Measurements from ENCODE around the gene VIL1.

VIL1 gene

GRCh38 chr2:218432676-218433365 lies 13.9 kb downstream of the VIL1 start:
- no peak for DNase-seq (ENCODE audit: low read depth)
- TF ChIP-seq CTCF (conservative IDR thresholded peaks at IDR 0.05; ENCODE audit: low read length) = no peak

DNA sequence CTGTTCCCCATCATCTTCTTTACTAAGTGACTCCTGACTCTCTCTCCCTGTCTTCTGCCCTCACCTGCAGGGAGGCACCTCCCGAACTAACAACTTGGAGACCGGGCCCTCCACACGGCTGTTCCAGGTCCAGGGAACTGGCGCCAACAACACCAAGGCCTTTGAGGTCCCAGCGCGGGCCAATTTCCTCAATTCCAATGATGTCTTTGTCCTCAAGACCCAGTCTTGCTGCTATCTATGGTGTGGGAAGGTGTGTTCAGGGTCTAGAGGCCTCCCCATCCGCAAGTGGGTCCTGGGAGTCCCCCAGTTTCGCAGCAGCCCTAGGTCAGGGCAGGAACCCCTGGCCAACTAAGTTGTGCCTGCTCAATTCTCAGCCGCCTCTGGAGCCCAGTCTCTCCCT lies 15.5 kb downstream of the VIL1 start:
- no peak overlapping the region for H3K4me3 ChIP-seq (ENCODE audit: low read length)
- TF ChIP-seq CTCF (conservative IDR thresholded peaks at IDR 0.05; ENCODE audit: low read length) = no peak
- DNase-seq (ENCODE audit: low read depth) = no peak

More at GRCh38 chr2:218432676-218433365, 13.9 kb downstream of the VIL1 start:
- no peak overlapping the region for H3K4me3 ChIP-seq (ENCODE audit: low read length)

DNA sequence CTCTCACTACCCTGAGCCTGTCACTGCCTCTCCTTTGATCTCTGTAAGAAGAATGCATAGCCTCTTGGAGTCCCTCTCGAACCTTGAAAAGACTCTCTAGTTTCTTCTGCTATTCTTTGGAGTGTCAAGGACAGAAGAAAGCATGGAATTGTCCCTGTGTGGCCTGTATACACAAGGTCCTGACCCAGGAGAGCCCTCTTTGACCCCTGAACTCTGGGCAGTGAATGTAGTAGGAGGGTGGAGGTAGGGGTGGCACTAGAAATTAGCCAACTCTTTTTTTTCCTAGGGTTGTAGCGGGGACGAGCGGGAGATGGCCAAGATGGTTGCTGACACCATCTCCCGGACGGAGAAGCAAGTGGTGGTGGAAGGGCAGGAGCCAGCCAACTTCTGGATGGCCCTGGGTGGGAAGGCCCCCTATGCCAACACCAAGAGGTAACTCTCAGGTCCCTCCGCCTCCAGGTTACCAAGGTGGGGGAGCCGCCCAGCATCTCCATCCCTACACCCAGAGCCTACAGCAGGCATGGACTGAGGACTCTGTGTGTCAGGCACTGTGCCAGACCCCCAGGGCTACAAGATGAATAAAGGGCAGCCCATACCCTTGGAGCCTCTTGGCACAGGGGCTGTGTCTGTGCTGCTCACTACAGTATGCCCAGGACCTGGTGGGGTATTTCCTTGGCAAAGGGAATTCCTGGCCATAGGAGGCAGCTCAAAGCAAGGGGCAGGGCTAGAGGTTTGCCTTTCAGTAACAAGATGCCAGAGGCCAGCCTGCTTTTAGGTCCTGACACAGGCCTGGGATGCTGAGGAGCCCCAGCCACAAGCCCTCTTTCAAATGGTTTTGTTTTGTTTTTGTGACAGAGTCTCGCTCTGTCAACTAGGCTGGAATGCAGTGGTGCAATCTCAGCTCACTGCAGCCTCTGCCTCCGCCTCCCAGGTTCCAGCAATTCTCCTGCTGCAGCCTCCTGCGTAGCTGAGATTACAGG lies 16.4 kb downstream of the VIL1 start:
- peak; percentile 4 for DNase-seq (ENCODE audit: low read depth)
- no peak for TF ChIP-seq CTCF (conservative IDR thresholded peaks at IDR 0.05; ENCODE audit: low read length)
- H3K4me3 ChIP-seq (ENCODE audit: low read length) = no peak overlapping the region

DNA sequence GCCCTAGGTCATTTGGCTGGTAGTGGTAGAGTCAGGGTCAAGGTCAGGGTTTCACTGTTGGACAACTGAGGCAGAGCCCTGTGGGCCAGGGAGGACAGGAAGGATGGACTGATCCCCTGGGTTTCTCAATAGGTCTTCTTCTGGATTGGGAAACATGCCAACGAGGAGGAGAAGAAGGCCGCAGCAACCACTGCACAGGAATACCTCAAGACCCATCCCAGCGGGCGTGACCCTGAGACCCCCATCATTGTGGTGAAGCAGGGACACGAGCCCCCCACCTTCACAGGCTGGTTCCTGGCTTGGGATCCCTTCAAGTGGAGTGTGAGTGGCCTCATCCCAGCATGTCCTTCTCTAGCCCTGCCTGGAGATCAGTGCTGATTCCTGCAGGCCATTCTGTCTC lies 18.1 kb downstream of the VIL1 start:
- no peak for DNase-seq (ENCODE audit: low read depth)
- no peak overlapping the region for H3K4me3 ChIP-seq (ENCODE audit: low read length)
- TF ChIP-seq CTCF (conservative IDR thresholded peaks at IDR 0.05; ENCODE audit: low read length) = no peak

DNA sequence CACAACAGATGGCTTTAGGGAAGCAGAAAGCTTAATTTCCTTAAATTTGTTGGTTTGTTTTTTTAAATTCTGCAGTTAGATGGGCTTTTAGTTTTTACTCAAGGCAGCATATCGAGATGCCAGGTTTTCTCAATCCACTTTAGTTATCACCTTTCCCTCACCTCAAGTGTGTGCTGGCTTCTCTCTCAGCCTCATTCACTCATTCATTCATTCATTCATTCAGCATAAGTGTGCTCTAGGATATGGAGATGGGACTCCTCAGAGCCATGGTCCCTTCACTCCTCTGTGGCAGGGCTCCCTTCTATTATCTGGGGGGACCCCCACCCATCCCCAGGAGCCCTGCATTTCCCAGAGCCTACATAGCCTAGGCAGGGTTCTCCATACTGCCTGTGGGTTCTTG lies 19.0 kb downstream of the VIL1 start:
- TF ChIP-seq CTCF (conservative IDR thresholded peaks at IDR 0.05; ENCODE audit: low read length) = no peak
- H3K4me3 ChIP-seq (ENCODE audit: low read length) = no peak overlapping the region
- DNase-seq (ENCODE audit: low read depth) = no peak

DNA sequence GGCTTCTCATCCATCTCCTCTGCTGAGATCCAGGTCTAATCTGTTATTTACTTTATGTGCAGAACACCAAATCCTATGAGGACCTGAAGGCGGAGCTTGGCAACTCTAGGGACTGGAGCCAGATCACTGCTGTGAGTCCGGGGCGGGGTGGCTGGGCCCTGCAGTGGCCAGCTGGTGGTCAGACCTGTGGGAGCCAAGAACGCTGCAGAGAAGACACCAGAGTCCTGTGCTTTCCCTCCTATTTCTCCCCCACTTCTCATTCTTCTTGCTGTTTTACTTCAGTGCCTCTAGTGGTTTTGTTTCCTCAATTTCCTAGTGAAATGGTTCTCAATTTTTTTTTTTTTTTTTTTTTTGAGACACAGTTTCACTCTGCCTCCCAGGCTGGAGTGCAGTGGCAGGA lies 19.7 kb downstream of the VIL1 start:
- no peak overlapping the region for H3K4me3 ChIP-seq (ENCODE audit: low read length)
- TF ChIP-seq CTCF (conservative IDR thresholded peaks at IDR 0.05; ENCODE audit: low read length) = no peak
- no peak for DNase-seq (ENCODE audit: low read depth)
